ENCODE measurements around the gene SCGB2B2. TPM values are rescaled to one million over a fixed set of nuclear protein-coding genes. Genes with fewer than 3 reads are reported as not detected.

Gene SCGB2B2
- total and polyA plus RNA-seq, 2 of the 4 experiments (the other 2 are of a cell fraction): not detected

DNA sequence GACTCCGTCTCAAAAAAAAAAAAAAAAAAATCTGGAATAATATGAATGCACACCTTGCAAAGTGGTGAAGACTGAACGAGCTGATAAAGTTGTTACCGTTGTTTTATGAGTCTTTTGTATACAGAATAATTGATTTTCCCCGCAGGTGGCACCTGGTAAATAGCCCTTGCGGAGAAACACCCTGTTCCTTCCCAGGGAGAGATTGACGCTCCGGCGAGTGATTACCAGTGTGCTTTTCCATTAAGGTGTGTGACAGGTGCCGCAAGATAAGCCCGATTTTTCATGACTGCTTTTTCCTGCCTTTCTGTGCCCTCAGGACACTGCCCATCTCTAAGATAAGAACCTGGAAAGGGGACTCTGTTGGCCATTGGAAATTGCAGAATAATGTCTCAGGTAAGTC is 1.5 kb upstream of the SCGB2B2 start:
- Histone ChIP-seq H2AK5ac (ENCODE audit: low read depth, low read length) (no peak overlapping the region), H3K27ac (ENCODE audit: insufficient read depth, low read length) (no peak overlapping the region), H3K36me3 (ENCODE audit: control insufficient read depth, insufficient read depth, low read length) (peaks cover 17% of the 10 kb centered on the region), H3K9me1 (ENCODE audit: insufficient read depth, low read length) (0 out of 2 replicates have a peak, but pooled peaks cover 6% of the 10 kb centered on the region), H3K14ac (replicated peaks; ENCODE audit: low read depth, low read length) (no peak overlapping the region), H4K5ac (ENCODE audit: low read depth, low read length) (no peak overlapping the region), H4K8ac (ENCODE audit: low read depth in 2 of 2, low read length in 2 of 2) (peak overlapping the region; percentile 86 to 96; a peak in 2 of 4 replicates), H3K56ac (ENCODE audit: extremely low read depth, insufficient read depth, low read length) (no peak overlapping the region), H3K18ac (ENCODE audit: low read depth, low read length) (no peak overlapping the region), H3K27me3 (ENCODE audit: control insufficient read depth, insufficient read depth, low read length) (no peaks in the 10 kb centered on the region), H3K4me1 (ENCODE audit: control insufficient read depth, insufficient read depth, low read length) (peaks cover 3% of the 10 kb centered on the region; the same call in 1 of the 2 replicates), H3K9ac (ENCODE audit: low read depth, low read length) (peak overlapping the region; percentile 92), H3K9me3 (ENCODE audit: control insufficient read depth, insufficient read depth, low read length) (peaks cover 6% of the 10 kb centered on the region; the same call in 1 of the 2 replicates), H4K91ac (ENCODE audit: insufficient read depth, low read depth, low read length) (no peak overlapping the region), H2AFZ (replicated peaks; ENCODE audit: low read length, poor library complexity) (no peak overlapping the region), H2BK15ac (ENCODE audit: low read depth, low read length) (no peak overlapping the region), H3K4me3 (ENCODE audit: insufficient read depth, low read depth, low read length) (peak overlapping the region; percentile 74; the same call in 1 of the 2 replicates), H2AK9ac (replicated peaks; ENCODE audit: low read depth, low read length, poor library complexity) (no peak overlapping the region), H3K4me2 (ENCODE audit: low read depth, low read length) (peak overlapping the region; percentile 43), H2BK5ac (ENCODE audit: low read depth, low read length, poor library complexity, severe bottlenecking) (no peak overlapping the region), H3K79me1 (ENCODE audit: low read depth in 1 of 2, low read length in 2 of 2) (peaks cover 19 to 20% of the 10 kb centered on the region in 2 experiments), H4K20me1 (ENCODE audit: insufficient read depth, low read length) (no peaks in the 10 kb centered on the region), H2BK120ac (ENCODE audit: low read depth, low read length) (no peak overlapping the region), H2BK20ac (ENCODE audit: low read depth, low read length) (no peak overlapping the region), H3K23ac (ENCODE audit: low read depth, low read length) (no peak overlapping the region), H3K4ac (ENCODE audit: low read depth, low read length) (no peak overlapping the region)
- ChIA-PET POLR2A (ENCODE audit: unreplicated experiment) (no interaction called here), CTCF (no interaction called here)
- no TSS peak for BruUV-seq (replicated peaks)
- 60% methylated on average over 1 of the region's 10 CpGs; no CpG with 5 or more reads in 1 of the 2 experiments for WGBS, 2 experiments (ENCODE audit: extremely low coverage in 2 of 2, insufficient read length in 1 of 2)
- ATAC-seq (ENCODE audit: low read depth) (no peak), DNase-seq (no peak)
- in situ Hi-C loops (cut with MboI; ENCODE audit: low sequenced_read_pairs): no loop called here
- no peak for TF ChIP-seq CEBPB (IDR thresholded peaks at IDR 0.05; ENCODE audit: low read depth, low read length)
- no peak for TF ChIP-seq SMC3 (IDR thresholded peaks at IDR 0.05; ENCODE audit: low read depth, low read length)
- TF ChIP-seq MXI1 (IDR thresholded peaks at IDR 0.05; ENCODE audit: borderline replicate concordance, low read depth, low read length): no peak
- no peak for TF ChIP-seq POLR2A (IDR thresholded peaks at IDR 0.05; ENCODE audit: low read depth, low read length)
- TF ChIP-seq, protein P1, sequence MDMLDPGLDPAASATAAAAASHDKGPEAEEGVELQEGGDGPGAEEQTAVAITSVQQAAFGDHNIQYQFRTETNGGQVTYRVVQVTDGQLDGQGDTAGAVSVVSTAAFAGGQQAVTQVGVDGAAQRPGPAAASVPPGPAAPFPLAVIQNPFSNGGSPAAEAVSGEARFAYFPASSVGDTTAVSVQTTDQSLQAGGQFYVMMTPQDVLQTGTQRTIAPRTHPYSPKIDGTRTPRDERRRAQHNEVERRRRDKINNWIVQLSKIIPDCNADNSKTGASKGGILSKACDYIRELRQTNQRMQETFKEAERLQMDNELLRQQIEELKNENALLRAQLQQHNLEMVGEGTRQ (IDR thresholded peaks at IDR 0.05; ENCODE audit: low read depth, low read length): no peak
- no peak for TF ChIP-seq RAD21 (IDR thresholded peaks at IDR 0.05; ENCODE audit: low read length)
- TF ChIP-seq BHLHE40 (IDR thresholded peaks at IDR 0.05; ENCODE audit: low read depth, low read length): no peak
- TF ChIP-seq MAFK (IDR thresholded peaks at IDR 0.05; ENCODE audit: low read depth, low read length): no peak
- no peak for TF ChIP-seq FOS (IDR thresholded peaks at IDR 0.05; ENCODE audit: low read depth, low read length)
- no peak for TF ChIP-seq RFX5 (IDR thresholded peaks at IDR 0.05; ENCODE audit: low read depth, low read length)
- TF ChIP-seq MAZ (IDR thresholded peaks at IDR 0.05; ENCODE audit: borderline replicate concordance, low read depth, low read length): no peak
- TF ChIP-seq NFE2L2 (IDR thresholded peaks at IDR 0.05; ENCODE audit: low read depth, low read length): no peak
- no peak for TF ChIP-seq CHD1 (IDR thresholded peaks at IDR 0.05; ENCODE audit: low read depth, low read length)
- TF ChIP-seq, protein P2, sequence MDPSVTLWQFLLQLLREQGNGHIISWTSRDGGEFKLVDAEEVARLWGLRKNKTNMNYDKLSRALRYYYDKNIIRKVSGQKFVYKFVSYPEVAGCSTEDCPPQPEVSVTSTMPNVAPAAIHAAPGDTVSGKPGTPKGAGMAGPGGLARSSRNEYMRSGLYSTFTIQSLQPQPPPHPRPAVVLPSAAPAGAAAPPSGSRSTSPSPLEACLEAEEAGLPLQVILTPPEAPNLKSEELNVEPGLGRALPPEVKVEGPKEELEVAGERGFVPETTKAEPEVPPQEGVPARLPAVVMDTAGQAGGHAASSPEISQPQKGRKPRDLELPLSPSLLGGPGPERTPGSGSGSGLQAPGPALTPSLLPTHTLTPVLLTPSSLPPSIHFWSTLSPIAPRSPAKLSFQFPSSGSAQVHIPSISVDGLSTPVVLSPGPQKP (IDR thresholded peaks at IDR 0.05; ENCODE audit: borderline replicate concordance, low read depth, low read length): no peak
- no peak for TF ChIP-seq RCOR1 (IDR thresholded peaks at IDR 0.05; ENCODE audit: insufficient replicate concordance, low read length)
- TF ChIP-seq, protein P3, sequence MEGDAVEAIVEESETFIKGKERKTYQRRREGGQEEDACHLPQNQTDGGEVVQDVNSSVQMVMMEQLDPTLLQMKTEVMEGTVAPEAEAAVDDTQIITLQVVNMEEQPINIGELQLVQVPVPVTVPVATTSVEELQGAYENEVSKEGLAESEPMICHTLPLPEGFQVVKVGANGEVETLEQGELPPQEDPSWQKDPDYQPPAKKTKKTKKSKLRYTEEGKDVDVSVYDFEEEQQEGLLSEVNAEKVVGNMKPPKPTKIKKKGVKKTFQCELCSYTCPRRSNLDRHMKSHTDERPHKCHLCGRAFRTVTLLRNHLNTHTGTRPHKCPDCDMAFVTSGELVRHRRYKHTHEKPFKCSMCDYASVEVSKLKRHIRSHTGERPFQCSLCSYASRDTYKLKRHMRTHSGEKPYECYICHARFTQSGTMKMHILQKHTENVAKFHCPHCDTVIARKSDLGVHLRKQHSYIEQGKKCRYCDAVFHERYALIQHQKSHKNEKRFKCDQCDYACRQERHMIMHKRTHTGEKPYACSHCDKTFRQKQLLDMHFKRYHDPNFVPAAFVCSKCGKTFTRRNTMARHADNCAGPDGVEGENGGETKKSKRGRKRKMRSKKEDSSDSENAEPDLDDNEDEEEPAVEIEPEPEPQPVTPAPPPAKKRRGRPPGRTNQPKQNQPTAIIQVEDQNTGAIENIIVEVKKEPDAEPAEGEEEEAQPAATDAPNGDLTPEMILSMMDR (conservative IDR thresholded peaks at IDR 0.05; ENCODE audit: low read depth, low read length): no peak
- intact Hi-C loops (cut with micrococcal nuclease): no loop called here
- dilution Hi-C loops (cut with HindIII; ENCODE audit: low sequenced_read_pairs, unreplicated experiment): no loop called here

Data from IMR-90 (cell line).